COR-L47 (cell line): ENCODE measurements around the gene PDYN.
"Not testable (repeated sequence)": the region's sequence is repeated elsewhere in the genome, so short reads cannot be mapped to it uniquely, and the experiment has no call there.

Experiments
- DNase-seq: peaks from one replicate; lab custom pipeline; 2025; lab: John Stamatoyannopoulos, UW

PDYN gene

DNA sequence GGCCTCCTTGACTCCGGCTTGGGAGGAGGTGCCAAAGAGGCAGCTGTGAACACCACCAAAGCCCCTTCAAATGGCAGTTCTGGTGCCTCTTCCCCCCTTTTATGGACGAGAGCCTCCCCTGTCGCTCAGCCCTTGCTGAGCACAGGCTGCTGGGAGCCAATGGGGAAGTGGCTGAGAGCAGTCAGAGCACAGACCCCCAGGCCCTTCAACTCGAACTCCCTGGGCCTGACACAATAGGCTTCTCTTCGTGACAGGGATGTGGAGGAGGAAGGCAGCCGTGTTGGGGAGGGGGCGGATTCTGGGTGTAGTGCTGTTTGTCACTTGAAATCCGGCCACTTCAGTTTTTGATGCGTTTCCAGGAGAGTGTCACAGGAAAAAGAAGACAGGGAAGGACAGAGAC lies at the start of gene PDYN:
TSS of gene PDYN (minus strand) at position 73 of the 400 bp plus-strand sequence. CDS start 10,974 bp downstream, outside the sequence.
- DNase-seq = no peak

DNA sequence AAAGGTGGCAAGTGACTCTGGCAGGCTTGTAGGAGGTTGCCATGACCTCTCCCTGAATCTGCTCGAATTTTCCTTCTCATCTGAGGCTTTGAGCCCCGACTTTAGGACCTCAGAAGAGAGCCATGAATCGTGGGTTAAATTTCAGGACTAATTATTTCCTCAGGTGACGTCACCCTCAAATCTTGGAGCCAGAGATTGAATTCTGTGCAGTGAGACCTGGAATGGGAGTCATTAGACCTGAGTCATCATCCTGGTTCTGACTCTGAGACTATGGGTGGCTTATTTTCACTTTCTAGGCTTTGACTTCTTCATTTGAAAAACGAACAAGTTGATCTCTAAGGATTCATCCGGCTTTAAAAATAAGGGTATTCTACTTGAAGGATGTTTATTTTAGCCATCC lies 48.5 kb upstream of the PDYN start:
- DNase-seq = no peak

DNA sequence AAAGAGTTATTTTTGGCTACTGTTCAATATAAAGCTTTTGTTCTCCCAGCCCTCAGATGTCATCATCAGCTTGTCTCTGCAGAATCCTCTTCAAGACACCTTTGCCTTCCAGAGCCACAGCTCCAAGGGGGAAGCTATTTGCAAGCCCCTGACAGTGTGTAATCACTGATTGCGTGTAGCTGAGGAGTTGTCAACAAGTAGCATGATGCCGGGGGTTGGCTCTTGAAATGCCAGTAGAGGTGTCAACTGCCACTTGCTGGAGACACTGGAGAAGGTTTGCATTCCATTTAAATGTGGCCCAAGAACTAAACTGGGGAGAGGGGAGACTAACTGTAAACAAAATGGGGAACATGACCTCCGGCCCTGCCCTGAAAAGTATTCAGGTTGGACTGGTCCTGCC lies 44.3 kb upstream of the PDYN start:
- no peak for DNase-seq

DNA sequence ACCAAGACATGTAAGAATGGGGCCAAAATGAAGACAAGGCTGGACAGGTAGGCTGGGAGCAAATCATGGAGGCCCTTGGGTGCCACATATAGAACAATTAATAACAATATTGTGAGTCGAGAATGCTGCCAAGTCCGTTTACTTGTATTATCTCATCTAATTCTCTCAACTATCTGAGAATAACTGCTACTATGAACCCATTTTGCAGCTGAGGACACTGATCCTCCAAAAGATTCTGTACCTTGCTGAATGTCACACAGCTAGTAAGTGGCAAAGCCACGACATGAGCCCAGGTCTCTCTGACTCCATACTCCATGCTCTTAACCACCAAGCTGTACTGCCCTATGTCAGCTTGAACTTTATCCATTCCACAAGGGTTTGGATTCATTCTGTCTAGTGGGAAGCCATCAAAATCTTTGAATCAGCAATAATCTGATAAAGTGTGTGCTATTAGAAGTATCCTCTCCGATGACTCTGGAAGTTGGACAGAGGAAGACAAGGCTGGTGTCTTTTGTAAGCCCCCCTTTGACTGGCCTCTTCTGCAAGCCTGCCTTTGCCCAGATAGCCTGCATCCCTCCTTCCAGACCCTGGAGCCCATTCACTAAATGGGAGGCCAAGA lies 43.5 kb upstream of the PDYN start:
- no peak for DNase-seq

DNA sequence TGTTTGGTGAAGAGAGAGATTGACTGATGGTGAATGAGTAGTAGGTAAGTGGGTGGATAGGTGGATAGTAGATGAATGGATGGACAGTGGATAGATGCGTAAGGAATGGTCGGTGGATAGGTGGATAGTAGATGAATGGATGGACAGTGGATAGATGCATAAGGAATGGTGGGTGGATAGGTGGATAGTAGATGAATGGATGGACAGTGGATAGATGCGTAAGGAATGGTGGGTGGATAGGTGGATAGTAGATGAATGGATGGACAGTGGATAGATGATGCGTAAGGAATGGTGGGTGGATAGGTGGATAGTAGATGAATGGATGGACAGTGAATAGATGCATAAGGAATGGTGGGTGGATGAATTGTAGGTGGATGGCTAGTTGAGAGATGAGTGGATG lies 42.5 kb upstream of the PDYN start:
- DNase-seq = not testable (repeated sequence)

DNA sequence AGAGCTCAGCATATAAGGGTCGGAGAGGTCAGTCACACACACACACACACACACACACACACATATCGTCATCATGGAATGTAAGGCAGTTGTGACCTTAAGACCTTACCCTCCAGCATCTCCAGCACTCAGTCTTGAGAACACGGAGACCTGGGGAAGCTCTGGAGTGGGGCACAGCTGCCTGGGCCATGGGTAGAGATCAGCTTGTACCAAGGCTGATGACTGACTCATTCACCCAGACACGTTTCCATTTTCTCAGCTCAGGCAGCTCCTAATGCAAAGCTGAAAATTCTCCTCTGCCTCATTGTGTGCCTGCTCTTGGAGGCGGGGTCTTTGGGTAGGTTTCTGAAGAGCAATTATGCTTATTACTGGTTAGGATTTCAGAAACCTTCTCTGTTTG lies 38.3 kb upstream of the PDYN start:
- DNase-seq = no peak

DNA sequence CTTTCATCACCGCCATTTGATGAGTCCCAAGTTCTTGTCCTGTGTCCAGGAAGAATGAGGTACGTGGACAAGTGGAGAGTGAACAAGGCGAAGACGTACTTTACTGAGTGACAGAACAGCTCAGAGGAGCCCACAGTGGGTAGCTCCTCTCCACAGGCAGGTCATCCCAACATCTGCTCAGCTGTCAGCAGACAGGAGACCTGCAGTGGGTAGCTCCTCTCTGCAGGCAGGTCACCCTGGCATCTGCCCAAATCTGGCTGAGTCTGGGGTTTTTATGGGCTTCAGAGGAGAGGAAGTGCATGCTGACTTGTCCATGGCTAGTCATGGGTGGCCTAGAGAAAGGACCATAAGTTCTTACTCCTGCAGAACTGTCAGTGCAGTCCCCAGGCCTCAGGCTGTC lies 32.7 kb upstream of the PDYN start:
- DNase-seq = no peak

DNA sequence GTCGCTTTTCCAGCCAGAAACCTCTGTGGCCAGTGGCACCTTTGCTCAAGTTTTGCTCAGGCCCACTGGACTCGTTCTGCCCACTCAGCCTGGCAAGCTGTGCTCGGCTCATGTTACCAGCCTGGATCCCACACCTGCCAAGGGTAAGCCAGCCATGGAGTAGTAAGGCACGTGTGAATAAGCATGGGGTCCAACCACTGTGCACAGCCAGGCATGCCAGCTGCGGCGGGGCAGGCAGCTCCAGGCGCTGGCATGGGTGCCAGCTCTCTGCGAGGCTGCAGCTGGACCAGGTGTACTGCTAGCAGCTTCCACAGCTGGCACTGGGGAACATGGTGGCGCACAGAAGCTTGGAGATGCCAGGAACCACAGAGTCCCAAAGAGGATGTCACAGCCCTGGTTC lies 32.1 kb upstream of the PDYN start:
- no peak for DNase-seq

DNA sequence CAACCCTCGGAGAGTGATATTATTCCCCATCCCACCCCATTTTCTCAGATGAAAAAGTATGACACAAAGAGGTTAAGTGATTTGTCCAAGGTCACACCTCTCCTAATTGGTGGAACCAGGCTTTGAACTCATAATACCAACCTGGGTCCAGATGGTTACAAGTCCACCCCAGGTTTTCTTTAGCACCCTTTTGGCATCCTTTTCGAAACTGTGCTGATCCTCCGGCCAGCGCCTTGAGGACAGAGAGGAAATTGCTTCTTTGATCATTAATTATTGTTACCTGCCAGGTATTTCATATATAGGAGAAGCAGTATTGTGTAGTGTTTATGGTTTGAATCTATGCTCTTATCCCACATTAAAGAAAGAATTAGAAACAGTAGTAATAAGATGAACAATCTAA lies 29.3 kb upstream of the PDYN start:
- DNase-seq = no peak

DNA sequence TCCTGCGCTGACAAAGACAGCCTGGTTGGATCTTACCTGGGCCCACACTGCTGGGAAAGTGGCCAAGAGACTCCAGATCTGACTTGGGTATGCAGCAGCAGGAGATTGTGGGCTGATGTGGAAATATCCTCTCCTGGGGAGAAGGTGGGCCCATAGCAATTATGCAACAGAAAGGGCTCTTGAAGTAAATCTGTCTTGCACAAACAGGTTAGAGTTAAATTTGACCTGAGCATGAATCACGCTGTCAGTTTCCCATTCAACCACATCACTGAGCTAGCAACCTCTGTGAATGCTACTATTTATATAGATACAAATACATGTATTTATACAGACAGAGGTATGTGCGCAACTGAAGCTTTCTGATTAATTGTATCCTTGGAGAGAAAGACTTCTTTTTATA lies 28.3 kb upstream of the PDYN start:
- DNase-seq = peak; percentile 62

DNA sequence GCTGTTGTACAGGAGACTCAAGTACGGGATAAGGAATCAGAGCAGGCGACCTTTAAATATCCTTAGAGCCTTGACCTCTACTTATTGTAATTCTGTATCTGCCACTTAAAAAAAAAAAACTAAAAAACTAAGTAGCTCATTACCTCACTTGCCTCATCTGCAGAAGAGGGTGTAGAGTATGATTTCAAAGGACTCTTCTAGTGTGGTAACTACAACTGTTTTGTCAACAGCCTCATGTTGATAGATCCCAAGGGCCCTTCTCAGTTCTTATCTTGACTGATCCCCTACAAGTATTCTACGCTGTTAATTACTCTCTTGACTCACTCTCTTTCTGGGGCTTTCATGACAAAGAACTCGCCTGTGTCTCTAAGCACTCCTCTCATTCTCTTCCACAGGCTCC lies 16.7 kb upstream of the PDYN start:
- no peak for DNase-seq

DNA sequence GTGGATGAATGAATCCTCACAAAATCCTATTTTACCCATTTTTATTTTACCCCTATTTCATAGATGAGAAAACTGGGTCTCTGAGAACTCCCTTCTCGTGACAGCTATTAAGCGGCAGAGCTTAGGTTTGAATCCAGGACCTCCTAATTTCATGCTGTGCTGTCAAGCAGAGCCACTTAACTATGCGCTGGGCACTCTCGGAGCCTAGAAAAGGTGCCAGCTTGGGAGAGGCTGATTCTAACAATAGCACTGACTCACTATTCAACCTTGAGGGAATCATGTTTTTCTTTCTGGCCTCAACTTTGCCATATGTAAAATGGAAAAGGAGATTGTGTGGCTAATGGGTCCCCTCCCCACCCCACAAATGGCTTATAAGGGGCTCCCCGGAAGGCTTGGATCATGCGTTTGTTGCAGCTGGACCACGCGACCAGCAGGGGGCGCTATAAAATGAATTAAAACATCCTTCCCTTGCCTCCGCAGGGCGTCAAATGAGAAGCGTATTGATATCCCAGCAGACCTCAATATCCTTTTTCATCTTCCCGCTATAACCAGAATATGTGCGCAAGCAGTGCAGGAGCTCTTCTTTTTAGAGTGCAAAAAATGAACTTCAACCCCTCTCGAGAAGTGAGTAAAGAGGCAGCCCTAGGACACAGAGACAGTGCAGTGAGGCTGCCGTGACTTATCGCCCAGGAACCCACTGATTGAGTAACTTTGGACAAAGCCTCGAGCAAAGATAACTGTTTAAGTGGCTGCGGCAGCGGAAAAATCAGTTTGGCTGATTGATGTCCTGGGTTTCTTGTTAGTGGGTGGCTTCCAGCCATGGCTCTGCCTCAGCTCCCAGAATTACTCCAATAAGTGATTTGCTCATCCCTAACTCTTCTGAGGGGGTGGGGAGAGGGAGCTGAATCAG lies 12.8 kb upstream of the PDYN start:
- peak; percentile 12 for DNase-seq

DNA sequence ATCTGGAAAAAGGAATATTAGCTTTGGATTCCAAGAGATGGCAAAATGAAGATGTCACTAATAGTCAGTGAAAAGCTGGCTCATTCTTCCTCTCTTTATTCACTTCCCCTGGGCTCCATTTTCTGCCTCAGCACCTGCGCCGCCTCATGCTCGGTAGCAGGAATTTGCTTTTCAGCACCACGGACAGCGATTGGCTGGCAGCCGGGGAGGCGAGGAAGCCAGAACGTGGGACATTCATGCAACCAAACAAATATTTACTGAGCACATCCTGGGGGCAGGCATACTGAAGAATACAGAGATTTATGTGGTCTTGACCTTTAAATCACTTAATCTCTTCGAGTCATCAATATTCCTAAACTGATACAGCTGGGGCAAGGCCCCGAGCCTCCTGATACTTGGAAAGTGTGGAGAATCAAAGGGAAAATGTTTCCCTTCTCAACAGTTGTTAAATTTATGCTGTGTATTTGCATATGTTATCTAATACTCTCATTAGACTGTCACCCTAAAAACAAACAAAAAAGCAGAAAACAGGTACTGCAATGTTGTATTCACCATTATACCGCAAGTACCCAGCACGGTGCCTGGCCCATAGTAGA lies 12.1 kb upstream of the PDYN start:
- DNase-seq = no peak

DNA sequence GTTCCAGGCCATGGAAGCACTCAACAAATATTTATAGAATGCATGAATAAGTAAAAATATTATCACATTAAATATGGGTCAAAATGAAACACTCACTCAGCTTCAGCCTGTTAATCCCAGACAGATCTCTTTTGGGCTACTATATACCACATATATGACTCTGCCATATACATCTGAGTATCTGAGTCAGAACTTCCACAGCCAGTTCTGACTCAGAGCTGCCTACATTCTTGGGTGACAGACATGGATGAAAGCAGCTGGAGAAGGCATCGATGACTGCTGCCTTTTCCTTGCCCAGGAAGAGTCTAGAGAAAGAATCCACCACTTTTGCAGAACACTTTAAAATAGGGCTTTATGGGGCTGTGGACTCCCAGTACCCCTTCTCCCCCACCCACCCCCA lies 11.5 kb upstream of the PDYN start:
- no peak for DNase-seq

DNA sequence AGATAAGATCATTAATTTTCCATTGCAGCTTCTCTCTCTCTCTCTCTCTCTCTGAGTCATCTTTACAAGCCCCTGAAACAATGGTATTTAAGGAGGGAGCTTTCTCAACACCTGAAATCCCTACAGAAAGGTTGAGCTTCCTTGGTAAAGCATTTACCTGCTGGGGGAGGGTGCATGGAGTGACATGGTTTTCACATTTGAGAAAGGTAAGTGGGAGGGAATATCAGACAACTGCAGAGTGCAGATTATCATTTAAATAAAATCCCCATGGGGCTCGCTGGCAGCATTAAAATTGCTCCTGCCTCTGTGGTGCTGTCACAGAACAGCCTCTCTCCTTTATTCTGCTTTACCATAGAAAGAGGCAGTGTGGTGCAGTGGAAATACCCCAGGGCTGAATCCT lies 10.3 kb upstream of the PDYN start:
- DNase-seq = no peak

DNA sequence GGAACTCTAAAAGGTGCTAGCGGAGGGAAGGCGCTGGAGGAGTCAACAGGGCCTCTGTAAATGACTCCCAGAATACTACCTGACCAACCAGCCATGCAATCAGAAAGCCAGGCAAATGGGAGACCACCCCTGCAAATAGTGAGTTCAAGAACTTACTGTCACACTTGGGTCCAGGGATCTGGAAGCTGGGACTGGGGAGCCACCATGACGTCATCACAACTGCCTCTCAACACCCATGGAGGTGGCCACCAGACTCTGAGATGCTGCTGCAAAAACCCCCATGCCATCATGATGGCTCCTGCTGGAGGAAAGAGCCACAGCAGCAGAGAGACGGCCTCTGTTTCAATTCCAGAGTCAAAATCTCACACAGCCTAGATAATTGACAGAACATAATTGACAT lies 8.5 kb upstream of the PDYN start:
- no peak for DNase-seq

DNA sequence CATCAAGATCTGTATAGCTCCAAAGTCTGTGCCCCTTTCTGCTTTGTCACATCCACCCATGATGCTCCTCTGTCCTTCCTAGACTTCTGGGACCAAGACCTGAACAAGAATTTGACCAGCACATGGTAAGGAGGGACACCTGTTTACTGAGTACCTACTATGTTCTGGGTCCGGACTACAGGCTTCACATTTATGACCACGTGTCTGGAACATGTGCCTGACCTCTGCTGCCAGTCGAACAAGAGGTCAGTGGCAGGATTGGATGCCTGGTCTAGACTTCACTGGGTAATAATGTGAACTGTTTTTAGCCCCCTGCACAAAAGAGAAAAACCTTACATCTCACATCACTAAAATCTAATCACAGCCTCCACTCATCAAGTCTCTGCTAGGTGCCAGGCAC lies 7.3 kb upstream of the PDYN start:
- DNase-seq = no peak

DNA sequence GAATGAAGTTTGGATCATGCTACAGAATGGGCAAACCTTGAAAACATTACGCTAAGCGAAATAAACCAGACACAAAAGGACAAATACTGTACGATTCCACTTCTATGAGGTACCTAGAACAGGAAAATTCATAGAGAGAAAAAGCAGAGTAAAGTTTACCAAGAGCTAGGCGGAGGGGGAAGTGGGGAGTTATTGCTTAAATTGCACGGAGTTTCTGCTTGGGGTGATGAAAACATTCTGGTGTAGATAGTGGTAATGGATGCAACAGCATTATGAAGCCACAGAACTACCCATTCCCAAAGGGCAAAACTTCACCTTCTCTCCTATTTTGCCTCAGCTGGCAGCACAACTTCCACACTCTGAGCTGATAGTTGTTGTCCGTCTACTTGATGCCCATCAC lies 6.4 kb upstream of the PDYN start:
- DNase-seq = no peak

DNA sequence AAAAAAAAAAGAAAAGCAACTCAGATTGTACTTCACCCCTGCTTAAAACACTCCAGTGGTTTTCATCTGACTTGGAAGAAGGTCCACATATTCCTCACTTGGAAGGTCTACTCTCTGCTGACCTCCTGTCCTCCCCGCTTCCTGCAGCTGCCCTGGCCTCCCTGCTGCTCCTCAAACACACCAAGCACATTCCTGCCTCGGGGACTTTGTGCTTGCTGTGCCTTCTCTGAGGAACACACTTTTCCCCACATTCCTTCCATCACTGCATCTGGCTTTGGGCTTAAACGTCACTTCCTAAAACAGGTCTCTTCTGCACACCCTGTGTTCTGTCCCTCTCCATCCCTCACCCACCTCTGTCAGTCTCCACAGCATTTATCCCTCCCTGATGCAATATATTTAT lies 4.9 kb upstream of the PDYN start:
- DNase-seq = no peak

DNA sequence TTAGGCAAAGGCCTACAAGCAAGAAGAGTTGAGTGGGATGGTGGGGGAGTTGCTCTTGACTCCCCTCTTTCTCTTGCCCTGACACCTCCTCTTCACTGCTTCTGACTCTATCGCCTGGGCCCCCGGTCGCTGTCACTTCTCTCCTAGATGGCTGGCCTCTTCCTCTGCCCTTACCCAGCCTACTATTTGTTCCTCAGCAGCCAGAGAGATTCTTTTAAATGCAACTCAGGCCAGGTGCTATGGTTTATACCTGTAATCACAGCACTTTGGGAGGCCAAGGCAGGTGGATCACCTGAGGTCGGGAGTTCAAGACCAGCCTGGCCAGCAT lies 4.3 kb upstream of the PDYN start:
- DNase-seq = no peak

DNA sequence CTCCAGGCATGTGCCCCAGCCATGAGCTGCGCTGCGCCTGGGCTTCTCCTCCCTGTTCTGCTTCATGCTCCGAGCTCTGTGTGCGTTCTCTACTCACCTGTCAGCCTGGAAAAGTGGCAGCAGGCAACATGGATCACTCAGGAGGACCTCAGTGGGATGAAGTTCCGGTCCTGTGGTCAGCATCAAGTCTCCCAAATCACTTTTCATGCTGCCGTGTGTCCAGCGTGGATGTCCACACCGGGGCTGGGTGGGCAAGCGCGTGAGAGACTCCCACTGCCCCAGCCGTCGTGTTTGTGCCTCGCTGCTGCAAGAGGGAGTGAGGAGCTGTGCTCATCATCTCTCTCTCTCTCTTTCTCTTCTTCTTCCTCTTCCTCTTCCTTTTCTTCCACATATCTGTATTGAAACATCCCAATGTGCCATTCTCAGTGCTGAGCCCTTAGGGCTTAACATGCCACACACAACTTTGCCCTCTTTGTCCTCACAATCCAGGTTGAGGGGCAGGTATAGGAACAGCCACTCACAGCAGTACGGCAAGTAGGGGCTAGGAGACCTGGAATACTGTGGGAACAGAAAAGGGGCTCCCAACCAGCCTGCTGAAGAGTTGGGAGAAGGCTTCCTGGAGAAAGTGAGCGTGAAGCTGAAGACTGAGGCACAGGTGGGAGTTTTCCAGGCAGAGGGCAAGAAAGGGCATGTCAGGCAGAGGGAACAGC lies 3.8 kb upstream of the PDYN start:
- DNase-seq = no peak

DNA sequence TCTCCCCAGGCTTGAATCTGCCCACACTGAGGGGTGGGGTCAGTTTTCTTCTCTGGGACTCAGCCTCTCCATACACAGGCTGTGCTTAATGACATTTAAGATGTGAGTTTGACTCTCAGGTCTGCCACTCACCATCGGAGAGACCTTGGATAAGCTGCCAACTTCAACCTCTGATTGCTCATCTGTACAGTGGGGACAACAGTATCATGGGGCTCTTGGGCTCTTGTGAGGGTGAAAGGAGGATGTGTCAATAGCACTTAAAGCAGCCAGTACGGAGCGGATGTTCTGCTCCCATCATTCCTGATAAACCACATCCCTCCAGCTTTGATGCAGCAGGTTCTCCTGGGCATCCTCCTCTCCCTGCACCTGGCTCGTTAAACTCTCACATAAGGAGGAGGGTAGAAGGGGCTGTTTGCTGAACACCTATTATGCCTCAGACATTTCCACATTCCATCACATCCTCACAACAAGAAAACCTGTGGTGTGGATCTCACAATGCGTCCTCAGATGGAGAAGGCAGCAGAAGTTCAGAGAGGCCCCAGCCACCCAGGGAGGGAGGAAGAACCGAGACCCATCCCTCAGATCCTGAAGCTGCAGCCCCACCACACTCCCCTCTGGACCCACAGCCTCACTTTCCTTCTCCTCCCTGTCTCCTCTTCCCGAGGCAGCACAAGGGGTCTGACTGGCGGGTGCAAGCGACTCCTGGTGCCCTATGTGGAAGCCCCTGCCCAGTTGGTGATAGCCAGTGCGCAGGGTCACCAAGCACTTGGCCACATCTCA lies 1.9 kb upstream of the PDYN start:
- DNase-seq = no peak
